Fibroblast of lung (primary cell): Measurements from ENCODE around the gene GAB2.

ENCODE experiments used
- EZH2 ChIP-seq: IDR thresholded peaks from 2 replicates; pipeline ENCODE4 v1.5.1; 2012; ENCODE audit warnings: low read length, control low read depth, mild to moderate bottlenecking; ENCODE audit errors: missing control alignments
- TF ChIP-seq, protein P1 (sequence below), 2 donors: IDR thresholded peaks in 1 of 2; conservative IDR thresholded peaks in 1 of 2; 1 replicate in 1 of 2; 2 replicates in 1 of 2; pipeline ENCODE4 v1.5.1; 2011 to 2012; ENCODE audit warnings: low read length in 2 of 2, control low read depth in 1 of 2, inconsistent platforms in 1 of 2, low read depth in 1 of 2, mild to moderate bottlenecking in 1 of 2

DNA sequence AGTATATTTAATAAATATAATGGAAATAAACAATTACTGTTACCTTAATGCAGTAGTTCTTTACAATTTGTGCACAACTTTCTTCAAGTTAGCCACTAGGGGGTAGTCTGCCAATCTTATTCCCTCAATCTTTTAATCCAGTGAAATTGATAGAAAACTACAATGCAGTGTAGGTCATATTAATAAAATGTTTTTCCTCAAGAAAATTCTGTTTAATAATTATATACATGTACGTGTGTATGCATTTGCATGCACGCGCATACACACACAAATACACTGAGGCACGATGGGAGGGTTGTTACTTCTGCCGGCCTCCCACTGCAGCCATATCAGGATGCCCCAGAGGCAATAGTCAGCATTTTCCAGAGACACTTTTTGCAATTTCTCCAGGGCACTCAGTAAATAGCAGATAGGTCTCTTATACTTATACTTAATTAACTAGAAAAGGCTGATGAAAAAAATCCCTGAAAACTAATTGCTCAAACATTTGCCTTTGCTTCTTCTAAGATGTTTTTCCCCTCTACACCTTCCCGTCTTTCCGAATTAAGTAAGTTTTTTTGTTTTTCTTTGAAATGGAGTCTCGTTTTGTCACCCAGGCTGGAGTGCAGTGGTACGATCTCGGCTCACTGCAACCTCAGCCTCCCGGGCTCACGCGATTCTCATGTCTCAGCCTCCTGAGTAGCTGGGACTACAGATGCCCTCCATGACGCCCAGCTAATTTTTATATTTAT, 3.1 kb downstream of the GAB2 start:
- TF ChIP-seq, protein P1, sequence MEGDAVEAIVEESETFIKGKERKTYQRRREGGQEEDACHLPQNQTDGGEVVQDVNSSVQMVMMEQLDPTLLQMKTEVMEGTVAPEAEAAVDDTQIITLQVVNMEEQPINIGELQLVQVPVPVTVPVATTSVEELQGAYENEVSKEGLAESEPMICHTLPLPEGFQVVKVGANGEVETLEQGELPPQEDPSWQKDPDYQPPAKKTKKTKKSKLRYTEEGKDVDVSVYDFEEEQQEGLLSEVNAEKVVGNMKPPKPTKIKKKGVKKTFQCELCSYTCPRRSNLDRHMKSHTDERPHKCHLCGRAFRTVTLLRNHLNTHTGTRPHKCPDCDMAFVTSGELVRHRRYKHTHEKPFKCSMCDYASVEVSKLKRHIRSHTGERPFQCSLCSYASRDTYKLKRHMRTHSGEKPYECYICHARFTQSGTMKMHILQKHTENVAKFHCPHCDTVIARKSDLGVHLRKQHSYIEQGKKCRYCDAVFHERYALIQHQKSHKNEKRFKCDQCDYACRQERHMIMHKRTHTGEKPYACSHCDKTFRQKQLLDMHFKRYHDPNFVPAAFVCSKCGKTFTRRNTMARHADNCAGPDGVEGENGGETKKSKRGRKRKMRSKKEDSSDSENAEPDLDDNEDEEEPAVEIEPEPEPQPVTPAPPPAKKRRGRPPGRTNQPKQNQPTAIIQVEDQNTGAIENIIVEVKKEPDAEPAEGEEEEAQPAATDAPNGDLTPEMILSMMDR (conservative IDR thresholded peaks at IDR 0.05 in 1 of 2, IDR thresholded peaks at IDR 0.05 in 1 of 2; ENCODE audit: low read depth in 1 of 2, low read length in 2 of 2), result peak; percentile 26 to 68
- TF ChIP-seq EZH2, result no peak
